ENCODE results near the gene C1QTNF8. TPM values are rescaled to one million over a fixed set of nuclear protein-coding genes. Genes with fewer than 3 reads are reported as not detected.

Gene C1QTNF8
- total RNA-seq (0.15 TPM in 1 of 2 replicates, not detected in the other), polyA plus RNA-seq (0.26 TPM in 1 of 2 replicates, not detected in the other)

GRCh38 chr16:1096169-1097082, at the start of gene C1QTNF8:
C1QTNF8 (minus strand) TSS chr16:1096244; CDS start chr16:1094922, 1,322 bp downstream.
- no peak for DNase-seq (ENCODE audit: low read depth in 1 of 2, low spot score in 1 of 2)
- no peak for TF ChIP-seq CTCF (IDR thresholded peaks at IDR 0.05; ENCODE audit: low read depth, low read length)
- H3K27me3 ChIP-seq = no peaks in the 10 kb centered on the region

GRCh38 chr16:1145383-1146100, 49.5 kb upstream of the C1QTNF8 start:
- no peak for TF ChIP-seq CTCF (IDR thresholded peaks at IDR 0.05; ENCODE audit: low read depth, low read length)
- H3K4me3 ChIP-seq = no peak overlapping the region
- H3K27ac ChIP-seq = no peak overlapping the region
- no peaks in the 10 kb centered on the region for H3K27me3 ChIP-seq
- no peak for DNase-seq (ENCODE audit: low read depth in 1 of 2, low spot score in 1 of 2)
- no peaks in the 10 kb centered on the region for H3K4me1 ChIP-seq (ENCODE audit: low read depth)
- H3K36me3 ChIP-seq = no peaks in the 10 kb centered on the region
- H3K9me3 ChIP-seq (ENCODE audit: low read depth) = no peaks in the 10 kb centered on the region

More at GRCh38 chr16:1096169-1097082, at the start of gene C1QTNF8:
- Histone ChIP-seq H3K36me3 (no peaks in the 10 kb centered on the region), H3K4me1 (ENCODE audit: low read depth) (peaks cover 32% of the 10 kb centered on the region), H3K4me3 (no peak within 1 kb of the TSS), H3K27ac (no peak within 1 kb of the TSS), H3K9me3 (ENCODE audit: low read depth) (no peaks in the 10 kb centered on the region)

- H3K27ac ChIP-seq = no peak overlapping the region
- TF ChIP-seq CTCF (IDR thresholded peaks at IDR 0.05; ENCODE audit: low read depth, low read length) = no peak
- H3K4me1 ChIP-seq (ENCODE audit: low read depth) = no peaks in the 10 kb centered on the region
- H3K36me3 ChIP-seq = no peaks in the 10 kb centered on the region
- H3K27me3 ChIP-seq = no peaks in the 10 kb centered on the region
- no peak overlapping the region for H3K4me3 ChIP-seq
- no peak for DNase-seq (ENCODE audit: low read depth in 1 of 2, low spot score in 1 of 2)
- H3K9me3 ChIP-seq (ENCODE audit: low read depth) = no peaks in the 10 kb centered on the region
Measured at GRCh38 chr16:1144476-1145382, 48.7 kb upstream of the C1QTNF8 start.

GRCh38 chr16:1143761-1144450, 47.9 kb upstream of the C1QTNF8 start:
- H3K4me1 ChIP-seq (ENCODE audit: low read depth) = no peaks in the 10 kb centered on the region

More at GRCh38 chr16:1143761-1144450, 47.9 kb upstream of the C1QTNF8 start:
- no peak overlapping the region for H3K4me3 ChIP-seq
- TF ChIP-seq CTCF (IDR thresholded peaks at IDR 0.05; ENCODE audit: low read depth, low read length) = no peak
- H3K36me3 ChIP-seq = no peaks in the 10 kb centered on the region
- DNase-seq (ENCODE audit: low read depth in 1 of 2, low spot score in 1 of 2) = no peak
- H3K27me3 ChIP-seq = no peaks in the 10 kb centered on the region
- no peak overlapping the region for H3K27ac ChIP-seq
- H3K9me3 ChIP-seq (ENCODE audit: low read depth) = no peaks in the 10 kb centered on the region

All from cardiac muscle cell (in vitro differentiated cells and primary cell).